Kasumi-1 (cell line): Measurements from ENCODE around the gene CNOT11.
"Not testable (repeated sequence)": the region's sequence is repeated elsewhere in the genome, so short reads cannot be mapped to it uniquely, and the experiment has no call there.

Experiments used
- DNase-seq, 2 experiments: peaks; one replicate each; lab custom pipeline; 2025; lab: John Stamatoyannopoulos, UW

Gene CNOT11

DNA sequence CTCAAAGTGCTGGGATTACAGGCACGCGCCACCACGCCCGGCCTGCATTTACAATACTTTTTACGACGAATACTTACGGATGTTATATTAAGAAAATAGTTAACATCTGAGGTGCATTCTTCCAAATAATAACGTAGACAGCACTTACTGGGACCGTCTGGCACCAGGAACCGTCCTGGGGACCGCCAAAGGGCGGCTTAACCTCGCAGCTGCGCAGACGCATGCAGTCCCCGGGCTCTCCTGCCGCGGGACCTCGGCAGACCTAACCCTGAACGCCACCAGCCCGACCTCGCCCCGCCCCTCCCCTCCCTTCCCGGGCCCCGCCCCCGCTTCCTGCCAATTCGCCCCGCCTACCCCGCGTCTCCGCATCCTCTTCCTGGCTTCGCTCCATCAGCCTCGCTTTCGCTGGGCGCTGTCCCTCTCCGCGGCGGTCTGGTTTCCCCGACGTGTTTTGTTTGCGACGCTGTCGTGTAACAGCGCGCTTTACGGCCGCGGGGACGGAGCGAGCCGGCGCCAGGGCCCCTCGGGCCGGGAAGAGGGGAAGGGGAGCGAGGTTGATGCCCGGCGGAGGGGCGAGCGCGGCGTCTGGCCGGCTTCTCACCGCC is at the start of gene CNOT11:
TSS of gene CNOT11 (plus strand) at position 479 of the 605 bp plus-strand sequence. CDS start at position 558, 79 bp downstream.
- DNase-seq = peak; percentile 94 to 95

DNA sequence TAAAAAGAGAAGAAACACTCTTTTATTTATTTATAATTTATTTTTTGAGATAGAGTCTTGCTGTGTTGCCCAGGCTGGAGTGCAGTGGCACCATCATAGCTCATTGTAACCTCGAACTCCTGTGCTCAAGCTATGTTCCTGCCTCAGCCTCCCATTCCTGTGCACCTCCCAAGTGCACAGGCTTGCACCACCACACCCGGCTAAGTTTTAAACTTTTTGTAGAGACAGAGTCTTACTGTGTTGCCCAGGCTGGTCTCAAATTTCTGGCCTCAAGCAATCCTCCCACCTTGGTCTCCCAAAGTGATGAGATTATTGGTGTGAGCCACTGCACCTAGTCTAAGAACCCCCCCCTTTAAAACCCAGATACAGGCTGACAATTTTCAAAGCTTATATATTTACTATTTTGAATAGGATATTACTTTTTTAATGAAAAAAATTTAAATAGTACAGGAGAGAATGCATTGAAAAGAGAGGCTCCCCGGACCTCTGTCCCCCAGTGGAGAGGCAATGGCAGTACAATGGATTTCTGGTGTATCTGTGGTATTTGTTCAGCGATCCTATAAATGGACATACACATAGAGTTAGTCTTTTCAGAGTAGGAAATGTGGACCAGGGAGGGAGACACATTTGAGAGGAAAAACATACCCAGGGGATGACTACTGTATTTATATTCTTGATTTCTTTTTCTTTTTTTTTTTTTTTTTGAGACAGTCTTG is 48.1 kb upstream of the CNOT11 start:
- peak in 1 of 2 experiments; percentile 9 for DNase-seq

DNA sequence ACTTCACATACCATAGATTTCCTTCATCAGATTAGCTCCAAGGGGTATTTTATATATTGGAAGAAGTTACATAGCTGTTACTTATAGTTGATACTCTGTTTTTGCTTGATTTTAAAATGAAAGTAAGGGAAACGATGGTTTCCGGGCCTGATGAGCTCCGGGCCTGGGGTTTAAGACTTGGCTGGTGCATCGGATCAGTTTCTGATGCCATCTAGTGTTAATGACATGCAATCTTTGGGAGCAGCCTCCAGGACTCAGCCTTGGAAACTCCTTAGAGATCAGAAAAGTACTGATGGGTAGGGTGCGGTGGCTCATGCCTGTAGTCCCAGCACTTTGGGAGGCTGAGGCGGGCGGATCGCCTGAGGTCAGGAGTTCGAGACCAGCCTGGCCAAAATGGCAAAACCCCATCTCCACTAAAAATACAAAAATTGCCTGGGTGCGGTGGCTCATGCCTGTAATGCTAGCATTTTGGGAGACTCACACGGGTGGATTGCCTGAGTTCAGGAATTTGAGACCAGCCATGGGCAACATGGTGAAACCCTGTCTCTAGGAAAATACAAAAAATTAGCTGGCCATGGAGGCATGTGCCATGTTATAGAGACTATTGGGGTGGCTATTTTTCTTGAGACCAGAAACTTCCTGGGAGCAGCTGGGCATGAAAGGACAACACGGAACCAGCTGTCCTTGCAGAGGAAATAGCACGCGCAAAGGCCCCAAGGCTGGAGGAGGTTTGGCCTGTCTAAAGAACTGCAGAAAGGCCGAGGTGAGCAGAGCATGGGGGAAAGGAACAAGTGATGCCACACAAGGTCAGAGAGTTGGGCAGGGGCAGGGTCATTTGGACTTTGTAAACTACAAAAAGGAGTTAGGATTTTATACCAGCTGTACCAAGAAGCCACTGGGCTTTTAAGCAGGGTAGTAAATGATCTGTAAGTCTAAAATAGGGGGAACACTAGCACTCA is 46.9 kb upstream of the CNOT11 start:
- peak; percentile 83 to 90 for DNase-seq

DNA sequence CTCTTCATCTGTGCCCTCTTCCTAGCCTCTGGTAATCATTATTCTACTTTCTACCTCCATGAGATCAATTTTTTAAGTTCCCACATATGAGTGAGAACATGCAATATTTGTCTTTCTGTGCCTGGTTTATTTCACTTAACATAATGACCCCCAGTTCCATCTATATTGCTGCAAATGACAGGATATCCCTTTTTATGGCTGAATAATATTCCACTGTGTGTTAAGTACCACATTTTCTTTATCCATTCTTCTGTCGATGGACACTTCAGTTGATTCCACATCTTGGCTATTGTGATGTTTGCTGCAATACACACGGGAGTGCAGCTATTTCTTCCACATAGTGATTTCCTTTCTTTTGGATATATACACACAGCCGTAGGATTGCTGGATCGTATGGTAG is 43.9 kb upstream of the CNOT11 start:
- no peak for DNase-seq

DNA sequence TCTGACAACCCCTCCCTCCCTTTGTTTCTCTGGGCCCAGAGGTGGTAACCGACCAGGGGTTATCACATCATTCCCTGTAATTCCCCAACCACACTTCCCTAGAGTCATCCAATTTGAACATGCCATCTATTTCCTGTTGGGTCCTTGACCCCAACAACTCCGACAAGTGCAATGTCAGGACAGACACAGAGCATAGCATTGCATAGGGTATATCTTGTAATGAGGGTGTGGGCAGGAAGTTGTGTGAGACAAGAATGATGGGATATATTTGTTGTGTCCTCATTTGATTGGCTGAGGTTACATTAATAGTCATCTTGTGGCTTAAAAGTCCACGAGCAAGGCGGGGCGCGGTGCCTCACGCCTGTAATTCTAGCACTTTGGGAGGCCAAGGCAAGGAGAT is 33.4 kb upstream of the CNOT11 start:
- no peak for DNase-seq

DNA sequence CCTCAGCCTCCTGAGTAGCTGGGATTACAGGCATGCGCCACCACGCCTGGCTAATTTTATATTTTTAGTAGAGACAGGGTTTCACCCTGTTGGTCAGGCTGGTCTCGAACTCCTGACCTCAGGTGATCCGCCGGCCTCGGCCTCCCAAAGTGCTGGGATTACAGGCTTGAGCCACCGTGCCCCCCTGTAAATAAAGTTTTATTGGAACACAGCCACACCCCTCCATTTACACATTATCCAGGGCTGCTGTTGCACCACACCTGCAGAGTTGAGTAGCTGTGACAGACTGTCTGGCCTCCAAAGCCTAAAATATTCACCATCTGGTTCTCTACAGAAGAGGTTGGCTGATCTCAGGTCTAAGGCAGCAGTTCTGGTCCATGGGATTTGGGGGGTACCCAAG is 32.6 kb upstream of the CNOT11 start:
- DNase-seq = not testable (repeated sequence)

DNA sequence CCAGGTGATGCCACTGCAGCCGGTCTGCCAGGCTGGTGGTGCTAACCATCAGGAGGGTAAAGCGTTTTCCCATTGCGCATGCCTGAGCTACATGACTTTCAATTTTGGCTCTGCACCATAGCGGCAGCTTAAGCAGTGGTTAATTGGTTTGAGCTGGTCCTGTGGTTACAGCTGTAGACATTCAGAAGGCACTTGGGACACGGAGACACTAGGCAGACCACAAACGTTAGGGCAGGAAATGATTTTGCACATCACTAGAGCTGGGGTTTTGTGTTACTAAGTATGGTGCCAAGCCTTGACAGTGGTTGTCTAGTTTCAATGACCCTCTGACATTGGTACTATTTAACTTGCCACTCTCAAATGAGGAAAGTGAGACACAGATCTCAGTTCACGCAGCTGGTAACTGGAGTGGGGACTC is 28.9 kb upstream of the CNOT11 start:
- peak; percentile 86 to 90 for DNase-seq

DNA sequence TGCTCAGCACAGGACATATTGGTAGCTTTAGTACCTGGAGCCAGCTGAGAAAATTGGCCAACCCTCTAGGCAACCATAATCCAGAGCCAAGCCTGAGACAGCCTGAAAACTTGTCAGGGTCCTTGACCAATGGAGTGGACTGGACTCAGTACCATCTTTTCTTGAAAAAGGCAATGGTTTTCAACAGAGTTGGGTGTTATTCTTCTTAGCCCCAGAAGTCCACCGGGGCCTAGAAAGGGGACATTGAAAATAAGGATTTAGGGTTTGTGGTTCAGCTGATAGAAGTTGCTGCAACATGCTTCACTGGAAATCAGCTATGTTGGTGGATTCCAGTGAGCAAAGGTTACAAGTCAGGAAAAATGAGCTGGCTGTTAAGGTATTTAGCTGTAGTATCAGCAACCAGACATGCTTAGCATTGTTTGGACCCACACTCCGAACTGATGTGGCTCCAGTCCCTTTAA is 22.1 kb upstream of the CNOT11 start:
- no peak for DNase-seq

DNA sequence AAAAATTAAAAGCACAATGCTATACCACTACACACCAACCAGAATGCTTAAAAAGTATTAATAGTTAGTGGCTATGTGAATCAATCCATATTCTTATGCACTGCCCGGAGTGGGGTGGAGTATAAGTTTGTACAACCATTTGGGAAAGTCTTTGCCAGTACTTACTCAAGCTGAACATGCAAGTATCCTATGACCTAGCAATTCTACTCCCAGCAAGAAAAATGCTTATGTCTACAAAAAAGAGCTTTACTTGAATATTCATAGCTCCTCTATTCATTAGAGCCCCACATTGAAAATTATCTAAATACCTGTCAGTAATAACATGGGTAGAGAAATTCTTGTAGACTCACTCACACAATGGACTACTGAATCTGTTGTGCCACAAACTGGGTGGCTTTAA is 21.4 kb upstream of the CNOT11 start:
- DNase-seq = no peak

DNA sequence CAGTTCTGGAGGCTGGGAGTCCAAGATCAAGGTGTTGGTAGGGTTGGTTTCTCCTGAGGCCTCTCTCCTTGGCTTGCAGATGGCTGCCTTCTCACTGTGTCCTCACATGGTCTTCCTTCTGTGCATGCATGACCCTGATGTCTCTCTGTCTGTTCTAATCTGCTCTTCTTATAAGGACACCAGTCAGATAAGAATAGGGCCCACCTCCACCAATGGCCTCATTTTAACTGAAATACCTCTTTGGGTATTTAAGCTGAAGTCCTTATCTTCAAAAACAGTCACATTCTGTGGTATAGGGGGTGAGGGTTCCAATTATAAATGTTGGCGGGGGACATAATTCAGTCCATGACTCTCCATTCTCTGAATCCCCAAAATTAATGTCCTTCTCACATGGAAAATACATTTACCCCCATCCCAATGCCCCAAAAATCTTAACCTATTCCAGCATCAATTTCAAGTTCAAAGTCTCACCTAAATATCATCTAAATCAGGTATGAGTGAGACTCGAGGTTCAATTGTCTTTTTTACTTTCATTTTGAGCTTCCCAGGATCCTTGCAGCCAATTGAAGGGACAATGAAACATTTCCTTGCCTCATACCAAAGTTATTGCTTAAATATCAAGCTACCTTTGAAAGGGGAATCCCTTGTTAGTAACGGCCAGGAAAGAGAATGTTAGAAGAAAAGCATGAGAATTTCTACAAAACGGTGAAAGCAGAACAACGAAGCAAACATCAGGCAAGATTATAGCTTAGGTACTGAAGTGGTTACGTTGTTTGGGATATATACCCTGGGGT is 20.6 kb upstream of the CNOT11 start:
- no peak for DNase-seq

DNA sequence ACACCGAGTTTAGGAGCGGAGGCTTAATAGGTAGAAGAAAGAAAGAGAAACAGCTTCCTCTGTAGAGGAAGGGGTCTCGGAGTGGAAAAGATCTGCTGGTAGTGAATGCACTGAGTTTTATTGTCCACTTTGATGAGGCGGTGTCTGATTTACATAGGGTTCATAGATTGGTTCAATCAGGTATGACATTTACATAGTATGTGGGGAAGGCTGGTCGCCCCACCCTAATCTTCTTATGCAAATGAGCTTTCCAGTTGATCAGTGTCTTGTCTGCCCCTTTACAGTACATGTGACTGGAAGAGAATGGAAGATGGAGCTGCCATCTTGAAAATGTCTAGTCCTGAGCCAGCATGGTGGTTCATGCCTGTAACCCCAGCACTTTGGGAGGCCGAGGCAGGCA is 19.9 kb upstream of the CNOT11 start:
- no peak for DNase-seq

DNA sequence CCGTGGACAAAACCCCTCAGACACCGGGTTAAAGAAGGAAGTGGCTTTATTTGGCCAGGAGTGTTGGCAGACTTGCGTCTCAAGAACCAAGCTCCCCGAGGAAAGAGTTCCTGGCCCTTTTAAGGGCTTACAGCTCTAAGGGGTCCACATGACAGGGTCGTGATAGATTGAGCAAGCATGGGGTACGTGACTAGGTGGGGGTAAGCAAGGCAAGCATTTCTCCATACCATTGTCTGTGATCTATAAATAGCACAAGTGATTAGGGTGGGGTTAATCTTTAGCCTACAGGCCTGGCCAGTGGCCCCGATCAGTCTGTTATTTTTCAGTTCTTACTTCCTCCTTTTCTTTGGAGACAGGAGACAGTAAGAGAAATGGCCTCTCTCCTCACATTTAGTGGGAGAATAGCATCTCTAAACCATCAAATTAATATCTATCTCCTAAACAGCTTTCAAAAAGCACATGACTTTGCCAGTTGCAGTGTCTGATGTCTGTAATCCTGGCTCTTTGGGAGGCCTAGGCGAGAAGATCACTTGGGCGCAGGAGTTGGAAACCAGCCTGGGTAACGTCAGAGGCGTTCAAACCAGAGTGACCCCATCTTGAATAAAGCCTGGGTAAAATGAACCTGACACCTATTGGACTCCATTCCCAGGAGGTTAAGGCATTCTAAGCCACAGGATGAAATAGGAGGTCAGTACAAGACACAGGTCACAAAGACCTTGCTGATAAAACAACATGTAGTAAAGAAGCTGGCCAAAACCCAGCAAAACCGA is 18.3 kb upstream of the CNOT11 start:
- DNase-seq = peak in 1 of 2 experiments; percentile 8

DNA sequence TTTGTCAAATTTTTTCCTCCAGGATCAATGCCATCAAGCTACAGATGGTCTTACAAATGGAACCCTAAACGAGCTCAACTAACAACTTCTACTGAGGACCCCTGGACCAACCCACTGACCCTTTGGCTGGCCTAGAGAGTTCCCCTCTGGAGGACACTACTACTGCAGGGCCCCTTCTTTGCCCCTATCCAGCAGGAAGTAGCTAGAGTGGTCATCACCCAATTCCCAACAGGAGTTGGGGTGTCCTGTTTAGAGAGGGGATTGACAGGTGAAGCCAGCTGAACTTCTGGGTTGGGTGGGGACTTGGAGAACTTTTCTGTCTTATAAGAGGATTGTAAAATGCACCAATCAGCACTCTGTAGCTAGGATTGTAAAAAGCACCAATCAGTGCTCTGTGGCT is 16.7 kb upstream of the CNOT11 start:
- DNase-seq = not testable (repeated sequence)

DNA sequence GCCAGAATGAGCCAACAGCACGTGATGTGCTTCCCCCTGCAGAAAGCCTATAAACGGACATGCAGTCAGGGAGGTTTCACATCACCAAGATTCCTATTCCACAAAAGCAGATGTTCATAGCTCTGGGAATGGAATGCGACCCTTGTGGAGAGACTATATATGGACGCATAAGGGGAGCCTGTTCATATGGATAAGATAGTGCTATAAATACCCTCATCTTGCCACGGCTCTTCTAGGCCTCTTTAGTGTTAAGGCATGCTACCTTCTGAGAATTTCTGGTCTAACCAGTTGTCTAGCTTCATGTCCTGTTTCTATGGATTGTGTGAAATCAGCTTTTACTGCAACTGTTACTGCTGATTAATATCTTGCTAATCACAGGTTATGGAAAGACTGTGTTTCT is 14.7 kb upstream of the CNOT11 start:
- DNase-seq = not testable (repeated sequence)

DNA sequence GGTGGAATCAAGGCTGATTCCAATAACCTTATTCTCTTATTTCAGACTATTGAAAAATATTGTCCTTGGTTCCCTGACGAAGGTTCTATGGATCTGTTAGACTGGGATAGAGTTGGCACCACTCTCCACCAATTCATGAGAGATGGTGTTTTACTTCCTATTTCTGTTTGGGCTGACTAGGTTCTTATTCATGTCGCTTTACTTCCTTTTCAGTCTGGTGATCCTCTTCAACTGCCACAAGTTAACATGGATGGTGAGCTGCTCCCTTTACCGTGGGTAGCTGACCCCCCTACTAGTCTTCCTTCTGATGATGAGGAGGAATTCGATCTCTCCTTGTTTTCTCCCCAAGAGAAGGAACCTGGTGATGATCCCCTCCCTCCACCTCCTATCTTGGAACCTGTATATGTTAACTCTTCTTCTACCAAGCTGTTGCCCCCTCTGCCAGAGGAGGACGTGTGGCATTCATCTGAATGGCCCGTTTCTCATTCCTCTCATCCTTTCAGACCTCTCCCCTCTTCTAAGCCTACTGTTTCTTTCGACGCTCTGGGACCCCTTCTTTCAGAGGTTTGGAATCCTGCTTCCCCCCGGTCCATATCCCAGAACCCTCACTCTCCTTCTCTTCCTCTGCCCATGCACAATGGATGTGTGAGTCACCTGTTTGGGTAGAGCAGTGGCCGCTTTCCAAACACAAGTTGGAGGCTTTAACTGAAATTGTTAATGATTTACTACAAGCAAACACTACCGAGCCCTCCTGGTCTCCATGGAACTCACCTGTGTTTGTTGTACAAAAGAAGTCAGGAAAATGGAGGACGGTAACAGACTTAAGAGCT is 13.5 kb upstream of the CNOT11 start:
- DNase-seq = peak; percentile 20 to 31

DNA sequence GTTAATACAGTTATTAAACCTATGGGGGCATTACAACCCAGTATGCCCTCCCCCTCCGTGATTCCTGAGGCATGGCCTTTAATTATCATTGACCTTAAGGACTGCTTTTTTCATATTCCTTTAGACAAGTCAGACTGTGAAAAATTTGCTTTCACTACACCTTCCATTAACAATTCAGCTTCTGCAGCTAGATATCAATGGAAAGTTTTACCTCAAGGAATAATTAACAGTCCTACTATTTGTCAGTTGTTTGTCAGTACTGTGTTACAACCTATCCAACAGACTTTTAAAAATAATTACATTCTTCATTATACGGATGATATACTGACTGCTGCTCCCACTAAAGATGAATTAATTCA is 12.9 kb upstream of the CNOT11 start:
- not testable (repeated sequence) for DNase-seq

DNA sequence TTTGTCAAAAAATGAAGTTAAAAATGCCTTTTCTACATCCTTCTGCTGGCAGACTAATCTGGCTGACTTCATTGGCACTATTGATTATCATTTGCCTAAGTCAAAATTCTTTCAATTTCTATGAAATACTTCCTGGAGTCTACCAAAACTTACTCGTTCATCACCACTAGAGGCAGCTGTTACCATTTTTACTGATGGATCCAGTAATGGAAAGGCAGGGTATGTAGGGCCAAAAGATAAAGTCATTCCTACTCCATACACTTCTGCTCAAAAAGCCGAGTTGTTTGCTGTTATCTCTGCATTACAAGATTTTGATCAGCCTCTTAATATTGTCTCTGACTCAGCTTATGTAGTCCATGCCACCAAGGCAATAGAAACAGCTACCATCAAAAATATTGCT is 12.0 kb upstream of the CNOT11 start:
- DNase-seq = peak; percentile 24 to 60

DNA sequence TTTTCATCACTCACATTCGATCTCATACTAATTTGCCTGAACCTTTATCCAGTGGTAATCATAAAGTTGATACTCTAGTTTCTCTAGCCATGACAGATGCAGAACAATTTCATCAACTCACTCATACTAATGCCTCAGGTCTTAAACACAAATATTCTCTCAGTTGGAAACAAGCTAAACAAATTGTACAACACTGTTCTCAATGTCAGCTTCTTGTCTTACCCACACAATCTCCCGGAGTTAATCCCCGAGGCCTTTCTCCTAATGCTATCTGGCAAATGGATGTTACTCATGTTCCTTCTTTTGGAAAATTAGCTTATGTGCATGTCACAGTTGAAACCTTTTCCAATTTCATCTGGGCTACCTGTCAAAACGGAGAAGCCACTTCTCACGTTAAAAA is 11.5 kb upstream of the CNOT11 start:
- no peak for DNase-seq

DNA sequence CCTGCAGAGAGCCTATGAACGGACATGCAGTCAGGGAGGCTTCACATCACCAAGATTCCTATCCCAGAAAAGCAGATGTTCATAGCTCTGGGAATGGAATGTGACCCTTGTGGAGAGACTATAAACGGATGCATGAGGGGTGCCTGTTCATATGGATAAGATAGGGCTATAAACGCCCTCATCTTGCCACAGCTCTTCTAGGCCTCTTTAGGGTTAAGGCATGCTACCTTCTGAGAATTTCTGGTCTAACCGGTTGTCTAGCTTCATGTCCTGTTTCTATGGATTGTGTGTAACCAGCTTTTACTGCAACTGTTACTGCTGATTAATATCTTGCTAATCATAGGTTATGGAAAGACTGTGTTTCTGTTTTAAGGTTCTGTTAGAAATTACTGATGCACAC is 8.3 kb upstream of the CNOT11 start:
- DNase-seq = not testable (repeated sequence)

DNA sequence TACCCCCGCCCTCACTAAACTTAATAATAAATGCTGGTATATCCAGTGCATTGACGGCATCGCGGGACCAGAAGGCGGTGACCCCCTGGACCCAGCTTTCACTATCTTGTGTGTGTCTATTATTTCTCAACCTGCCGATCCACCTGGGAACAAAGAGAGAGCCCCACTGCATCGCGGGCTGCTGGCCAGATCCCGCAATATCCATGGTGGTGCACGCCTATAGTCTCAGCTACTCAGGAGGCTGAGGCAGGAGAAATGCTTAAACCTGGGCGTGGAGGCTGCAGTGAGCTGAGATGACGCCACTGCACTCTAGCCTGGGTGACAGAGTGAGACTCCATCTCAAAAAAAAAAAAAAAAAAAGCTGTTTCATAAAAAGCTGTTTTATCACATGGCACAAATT is 7.8 kb upstream of the CNOT11 start:
- not testable (repeated sequence) for DNase-seq
